Epithelial cell of prostate (primary cell): ENCODE results near the gene PLCL1.

Experiments
- DNase-seq: peaks from one replicate; pipeline ENCODE4 v3.0.0-alpha.2; 2011; ENCODE audit warnings: low read depth, low spot score
- H3K27ac ChIP-seq: fragments of 450-650 bp; 2 replicates; pipeline ENCODE4 v1.5.1; 2017; ENCODE audit warnings: mild to moderate bottlenecking

The PLCL1 gene

GRCh38 chr2:197915548-197916265 is 111.3 kb downstream of the PLCL1 start:
- DNase-seq, result no peak
- H3K27ac ChIP-seq, result no peak overlapping the region

GRCh38 chr2:197919487-197919886 is 115.1 kb downstream of the PLCL1 start:
- DNase-seq, result no peak
- H3K27ac ChIP-seq, result no peak overlapping the region

- H3K27ac ChIP-seq, result no peak overlapping the region
- no peak for DNase-seq
Measured at GRCh38 chr2:197920088-197920487, 115.7 kb downstream of the PLCL1 start.

- DNase-seq, result no peak
Measured at GRCh38 chr2:197920592-197921201, 116.3 kb downstream of the PLCL1 start.

GRCh38 chr2:197924483-197924882 is 120.1 kb downstream of the PLCL1 start:
- DNase-seq, result no peak
- no peak overlapping the region for H3K27ac ChIP-seq

More at GRCh38 chr2:197920592-197921201, 116.3 kb downstream of the PLCL1 start:
- H3K27ac ChIP-seq, result no peak overlapping the region

- no peak for DNase-seq
- no peak overlapping the region for H3K27ac ChIP-seq
Measured at GRCh38 chr2:197925204-197925603, 120.8 kb downstream of the PLCL1 start.

- DNase-seq, result no peak
Measured at GRCh38 chr2:197925976-197926375, 121.6 kb downstream of the PLCL1 start.

GRCh38 chr2:197926673-197927072 is 122.3 kb downstream of the PLCL1 start:
- H3K27ac ChIP-seq, result no peak overlapping the region
- DNase-seq, result no peak

More at GRCh38 chr2:197925976-197926375, 121.6 kb downstream of the PLCL1 start:
- no peak overlapping the region for H3K27ac ChIP-seq

- H3K27ac ChIP-seq, result no peak overlapping the region
- no peak for DNase-seq
Measured at GRCh38 chr2:197927994-197928393, 123.6 kb downstream of the PLCL1 start.

GRCh38 chr2:197929008-197929885 is 124.9 kb downstream of the PLCL1 start:
- no peak for DNase-seq
- H3K27ac ChIP-seq, result no peak overlapping the region

GRCh38 chr2:197929886-197930227 is 125.5 kb downstream of the PLCL1 start:
- H3K27ac ChIP-seq, result no peak overlapping the region

GRCh38 chr2:197930570-197931278 is 126.3 kb downstream of the PLCL1 start:
- no peak overlapping the region for H3K27ac ChIP-seq
- no peak for DNase-seq

More at GRCh38 chr2:197929886-197930227, 125.5 kb downstream of the PLCL1 start:
- DNase-seq, result no peak

- no peak for DNase-seq
- H3K27ac ChIP-seq, result no peak overlapping the region
Measured at GRCh38 chr2:197931661-197932312, 127.4 kb downstream of the PLCL1 start.

- no peak for DNase-seq
- H3K27ac ChIP-seq, result no peak overlapping the region
Measured at GRCh38 chr2:197932374-197932773, 128.0 kb downstream of the PLCL1 start.

GRCh38 chr2:197934261-197934933 is 130.0 kb downstream of the PLCL1 start:
- H3K27ac ChIP-seq, result no peak overlapping the region
- DNase-seq, result no peak

GRCh38 chr2:197934934-197935289 is 130.5 kb downstream of the PLCL1 start:
- no peak overlapping the region for H3K27ac ChIP-seq
- no peak for DNase-seq

- H3K27ac ChIP-seq, result no peak overlapping the region
- no peak for DNase-seq
Measured at GRCh38 chr2:197937814-197938213, 133.4 kb downstream of the PLCL1 start.

- no peak overlapping the region for H3K27ac ChIP-seq
- DNase-seq, result no peak
Measured at GRCh38 chr2:197938555-197938954, 134.2 kb downstream of the PLCL1 start.

- DNase-seq, result no peak
- H3K27ac ChIP-seq, result no peak overlapping the region
Measured at GRCh38 chr2:197939787-197940186, 135.4 kb downstream of the PLCL1 start.
